Activated CD4-positive, alpha-beta T cell treated with anti-CD3 and anti-CD28 coated beads, Interleukin-2, Interleukin-4, amounts not matched to agents 100 ng/mL and 50 ng/mL, durations not matched to agents 16 hours and 8 hours (primary cell): ENCODE measurements around the gene SNED1.

Experiments
- DNase-seq: peaks from one replicate; pipeline ENCODE4 v3.0.0-alpha.2; 2020; ENCODE audit warnings: low spot score

Gene SNED1

DNA sequence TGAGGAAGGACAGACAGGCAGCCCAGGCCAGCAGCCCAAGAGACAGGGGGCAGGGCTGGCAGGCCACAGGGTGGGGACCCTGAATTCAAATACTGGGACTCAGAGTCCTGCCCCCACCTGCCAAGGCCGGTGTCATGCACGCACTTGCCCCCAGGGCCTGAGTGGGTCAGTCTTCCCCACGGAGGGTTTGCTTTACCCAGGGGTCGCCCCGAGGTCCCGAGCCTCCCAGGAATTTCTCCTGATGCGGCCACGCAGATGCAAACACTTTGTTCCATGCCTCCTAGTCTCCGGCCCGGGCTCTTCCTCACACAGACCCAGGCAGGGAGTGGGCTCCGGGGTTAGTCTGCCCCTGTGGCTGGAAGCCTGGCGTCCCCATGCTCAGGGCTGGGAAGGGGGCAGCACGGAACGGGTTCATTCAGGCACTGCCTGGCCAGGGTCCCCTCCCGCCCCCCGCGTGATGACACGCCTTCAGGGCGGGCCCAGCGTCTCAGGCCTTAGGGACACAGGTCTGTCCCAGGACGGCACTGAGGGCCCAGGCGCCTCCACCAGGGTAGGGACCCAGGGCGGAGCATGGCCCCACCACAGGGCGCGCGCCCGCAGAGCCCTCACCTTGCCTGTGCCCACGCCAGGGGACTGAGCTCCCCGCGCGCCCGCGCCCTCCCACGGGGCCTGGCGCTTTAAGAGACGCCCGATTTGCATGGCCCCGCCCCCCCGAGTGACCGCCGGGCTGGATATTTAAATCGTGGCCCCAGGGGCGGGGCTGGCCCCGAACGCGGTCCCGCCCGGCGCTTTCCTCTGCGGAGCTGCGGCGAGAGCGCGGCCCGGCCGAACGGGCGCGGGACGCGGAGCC, at the start of gene SNED1:
TSS of gene SNED1 (plus strand) at position 763 of the 850 bp plus-strand sequence. CDS start 220 bp downstream, outside the sequence.
- no peak for DNase-seq

DNA sequence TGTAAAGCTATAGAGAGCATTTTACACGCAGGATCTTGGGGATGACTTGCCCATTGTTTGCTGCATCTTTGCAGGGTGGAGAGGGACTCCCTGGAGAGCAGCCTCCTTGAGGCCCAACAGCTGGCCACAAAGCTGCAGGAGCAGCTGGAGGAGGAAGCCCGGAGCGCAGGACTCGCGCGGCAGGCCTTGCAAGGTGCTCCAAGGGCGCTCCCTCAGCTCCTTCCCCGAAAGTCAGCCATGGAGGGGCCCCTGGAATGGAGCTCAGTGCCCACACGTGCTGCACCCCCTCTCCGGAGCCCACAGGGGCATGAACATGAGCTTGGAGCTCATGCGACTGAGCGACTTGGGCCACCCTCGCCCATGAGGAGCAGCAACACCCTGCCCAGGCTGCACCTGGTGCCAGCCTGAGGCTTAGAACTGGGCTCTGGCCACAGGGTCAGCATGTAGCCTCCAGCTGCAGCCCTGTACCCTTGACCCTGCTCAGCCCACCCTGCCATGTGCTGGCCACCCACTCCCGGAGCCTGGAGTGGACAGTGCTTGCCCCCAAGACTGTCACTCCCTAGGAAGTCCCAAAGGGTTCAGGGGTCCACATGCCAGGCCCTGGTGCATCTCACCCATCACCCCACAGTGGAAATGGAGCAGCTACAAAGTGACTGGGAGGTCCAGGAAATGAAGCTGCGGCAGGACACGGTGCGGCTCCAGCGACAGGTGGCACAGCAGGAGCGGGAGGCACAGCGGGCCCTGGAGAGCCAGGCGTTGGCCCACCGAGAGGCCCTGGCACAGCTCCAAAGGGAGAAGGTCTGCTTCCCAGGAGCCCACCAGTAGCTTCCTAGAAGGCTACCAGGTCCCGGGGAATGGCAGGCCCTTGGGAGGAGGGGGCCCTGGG, 49.3 kb upstream of the SNED1 start:
- no peak for DNase-seq

DNA sequence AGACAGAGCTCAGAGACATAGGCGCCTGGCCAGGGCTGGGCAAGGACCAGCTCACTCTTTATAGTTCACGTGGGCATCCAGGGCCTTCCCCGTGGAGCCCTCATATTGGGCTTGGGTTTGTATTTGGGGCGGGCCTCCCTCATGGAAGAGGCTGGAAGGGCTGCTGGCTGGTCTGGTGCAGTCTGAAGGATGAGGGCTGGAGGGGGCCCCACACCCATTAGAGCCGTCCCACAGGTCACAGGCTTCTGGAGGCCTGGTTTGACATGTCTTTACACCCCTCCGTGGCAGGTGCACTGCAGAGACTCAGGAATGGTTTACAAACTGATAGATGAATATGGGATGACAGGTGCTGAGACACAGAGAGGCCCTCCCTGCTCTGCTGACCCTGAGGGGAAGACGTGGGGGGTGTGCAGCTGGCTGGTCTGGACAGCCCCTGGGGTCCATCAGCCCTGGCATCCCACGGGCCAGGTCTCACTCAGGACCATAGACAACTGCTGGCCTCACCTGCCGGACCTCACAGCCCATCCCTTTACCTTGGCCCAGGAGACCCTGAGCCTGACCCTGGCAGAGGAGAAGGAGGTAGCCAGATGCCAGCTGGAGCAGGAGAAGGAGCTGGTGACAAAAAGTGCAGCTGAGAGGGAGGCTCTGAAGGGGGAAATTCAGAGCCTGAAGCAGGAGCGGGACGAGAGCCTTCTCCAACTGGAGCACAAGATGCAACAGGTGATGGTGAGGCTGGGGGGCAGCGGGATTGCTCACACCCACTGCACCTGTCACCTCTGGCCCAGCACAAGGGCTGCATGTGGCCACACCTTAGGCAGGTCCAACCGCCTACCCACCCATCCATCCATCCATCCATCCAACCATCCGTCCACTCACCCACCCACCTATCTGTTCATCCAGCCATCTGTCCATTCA, 48.4 kb upstream of the SNED1 start:
- no peak for DNase-seq

DNA sequence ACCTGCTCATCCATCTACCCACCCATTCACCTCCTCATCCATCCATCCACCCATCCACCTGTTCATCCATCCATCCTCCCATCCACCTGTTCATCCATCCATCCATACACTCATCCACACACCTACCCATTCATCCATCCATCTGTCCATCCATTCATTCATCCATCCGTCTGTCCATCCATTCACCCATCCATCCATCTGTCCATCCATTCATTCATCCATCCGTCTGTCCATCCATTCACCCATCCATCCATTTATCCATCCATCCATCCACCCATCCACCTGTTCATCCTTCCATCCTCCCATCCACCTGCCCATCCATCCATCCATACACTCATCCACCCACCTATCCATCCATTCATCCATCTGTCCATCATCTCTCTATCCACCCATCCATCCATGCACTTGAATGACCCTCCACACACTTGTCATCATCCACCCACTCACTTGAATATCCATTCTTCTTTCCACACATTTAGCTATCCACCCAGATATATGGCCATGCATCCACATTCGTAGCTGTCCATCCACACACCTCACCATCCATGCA, 47.3 kb upstream of the SNED1 start:
- no peak for DNase-seq

DNA sequence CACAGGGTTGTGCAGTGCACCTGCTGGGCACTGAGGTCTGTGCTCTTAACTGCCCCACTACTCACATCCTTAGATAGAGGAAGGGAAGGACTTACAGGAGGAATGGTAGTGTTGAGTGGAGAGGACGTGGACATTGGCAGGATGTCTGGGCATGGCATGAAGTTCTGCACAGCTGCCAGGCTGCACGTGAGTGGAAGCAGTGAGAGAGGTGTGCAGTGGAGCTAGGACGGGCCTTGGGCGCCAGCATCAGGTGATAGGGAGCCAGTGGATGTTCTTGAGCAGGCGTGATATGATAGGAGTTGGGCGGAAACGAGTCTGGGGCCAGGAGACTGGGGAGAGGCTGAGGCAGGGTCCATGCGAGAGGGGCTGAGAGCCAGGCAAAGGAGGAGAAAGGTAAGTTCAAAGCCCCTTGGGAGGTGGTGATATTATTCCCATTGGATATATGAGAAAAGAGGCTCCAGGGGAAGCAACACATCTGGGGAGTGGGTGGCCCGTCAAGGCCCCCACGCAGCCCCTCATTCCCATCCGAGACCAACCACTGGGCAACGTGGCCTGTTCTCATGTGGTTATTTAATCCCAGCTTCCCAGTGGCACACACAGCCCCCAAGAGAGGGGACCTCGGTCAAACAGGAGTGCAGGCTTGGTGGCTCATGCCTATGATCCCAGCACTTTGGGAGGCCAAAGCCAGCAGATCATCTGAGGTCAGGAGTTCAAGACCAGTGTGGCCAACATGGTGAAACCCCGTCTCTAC, 45.7 kb upstream of the SNED1 start:
- no peak for DNase-seq

DNA sequence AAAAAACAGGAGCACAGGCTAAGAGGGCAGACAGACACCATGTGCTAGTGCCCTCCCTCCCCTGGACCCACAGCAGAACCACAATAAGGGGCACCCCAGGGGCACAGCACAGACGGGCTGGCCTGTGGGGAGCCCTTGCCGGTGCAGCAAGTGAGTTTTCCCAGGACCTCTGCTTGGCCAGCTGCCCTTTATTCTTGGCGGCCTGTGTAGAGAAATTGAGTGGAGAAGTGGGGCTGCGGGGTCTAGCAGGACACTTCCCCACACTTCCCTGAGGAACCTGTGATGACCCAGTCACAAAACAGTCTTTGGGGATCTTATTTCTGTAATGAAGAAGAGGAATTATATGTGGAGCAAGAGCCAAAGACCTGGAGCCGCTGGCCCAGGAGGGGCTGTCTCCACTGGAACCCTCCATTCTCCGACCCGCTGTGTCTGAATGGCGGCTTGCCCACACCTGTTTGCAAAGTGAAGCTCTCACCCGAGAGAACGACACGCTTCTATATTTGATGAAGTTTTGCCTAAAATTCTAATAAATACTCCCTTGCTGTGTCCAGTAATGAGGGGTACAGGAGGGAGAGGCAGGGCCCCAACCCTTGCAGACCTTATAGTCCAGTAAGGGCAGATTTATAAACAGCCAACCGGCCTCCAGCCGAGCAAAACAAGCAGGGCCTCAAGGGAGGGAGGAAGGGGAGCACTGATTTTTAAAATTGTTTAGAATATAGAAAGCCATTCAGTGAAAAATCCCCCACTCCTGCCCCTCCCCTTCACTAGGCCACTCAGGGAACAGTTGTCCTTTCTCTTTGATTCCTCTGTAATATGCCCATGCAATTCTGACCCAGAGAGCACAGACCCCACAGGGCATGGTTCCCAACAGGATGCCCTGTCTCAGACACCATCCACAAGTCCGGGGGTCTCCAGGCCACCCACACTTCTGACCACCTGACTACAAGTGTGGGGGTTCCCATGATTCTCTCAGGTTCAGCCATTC, 44.7 kb upstream of the SNED1 start:
- no peak for DNase-seq

DNA sequence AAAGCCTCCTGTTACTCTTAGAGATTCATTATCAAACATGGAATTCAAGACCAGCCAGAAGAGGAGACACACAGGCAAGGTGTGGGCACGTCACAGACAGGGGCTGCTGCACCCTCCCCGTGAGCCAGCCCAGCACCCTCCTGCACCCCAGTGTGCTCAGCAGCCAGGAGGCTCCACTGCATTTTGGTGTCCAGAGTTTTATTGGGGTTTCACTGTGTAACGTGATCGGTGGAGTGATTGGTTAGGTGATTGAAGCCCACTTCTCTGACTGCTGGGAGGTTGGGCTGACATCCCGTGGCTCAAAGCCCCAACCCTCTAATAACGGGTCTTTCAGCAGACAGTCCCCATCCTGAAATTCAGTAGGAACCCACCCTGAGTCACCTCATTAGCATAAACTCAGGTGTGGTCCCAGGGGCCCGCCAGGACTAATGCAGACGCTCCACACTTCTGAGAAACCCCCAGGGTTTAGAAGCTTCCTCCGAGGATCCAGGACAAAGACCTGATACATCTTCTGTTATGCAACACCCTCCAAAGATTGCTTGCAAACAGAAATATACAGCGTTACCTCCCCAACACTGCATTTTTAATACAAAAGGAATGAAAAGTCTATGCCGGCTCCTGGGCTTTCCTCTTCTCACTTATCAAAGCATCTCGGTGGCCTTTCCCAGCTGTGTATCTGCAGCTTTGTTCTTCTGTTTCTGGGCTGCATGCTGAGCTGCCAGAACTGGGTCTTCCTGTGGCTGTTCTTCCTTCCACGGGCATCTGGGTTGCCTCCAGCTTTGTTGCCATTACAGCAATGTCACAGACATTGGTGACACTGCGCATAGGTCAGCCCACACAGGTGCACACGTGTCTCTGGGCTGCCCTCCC, 43.7 kb upstream of the SNED1 start:
- DNase-seq = no peak

DNA sequence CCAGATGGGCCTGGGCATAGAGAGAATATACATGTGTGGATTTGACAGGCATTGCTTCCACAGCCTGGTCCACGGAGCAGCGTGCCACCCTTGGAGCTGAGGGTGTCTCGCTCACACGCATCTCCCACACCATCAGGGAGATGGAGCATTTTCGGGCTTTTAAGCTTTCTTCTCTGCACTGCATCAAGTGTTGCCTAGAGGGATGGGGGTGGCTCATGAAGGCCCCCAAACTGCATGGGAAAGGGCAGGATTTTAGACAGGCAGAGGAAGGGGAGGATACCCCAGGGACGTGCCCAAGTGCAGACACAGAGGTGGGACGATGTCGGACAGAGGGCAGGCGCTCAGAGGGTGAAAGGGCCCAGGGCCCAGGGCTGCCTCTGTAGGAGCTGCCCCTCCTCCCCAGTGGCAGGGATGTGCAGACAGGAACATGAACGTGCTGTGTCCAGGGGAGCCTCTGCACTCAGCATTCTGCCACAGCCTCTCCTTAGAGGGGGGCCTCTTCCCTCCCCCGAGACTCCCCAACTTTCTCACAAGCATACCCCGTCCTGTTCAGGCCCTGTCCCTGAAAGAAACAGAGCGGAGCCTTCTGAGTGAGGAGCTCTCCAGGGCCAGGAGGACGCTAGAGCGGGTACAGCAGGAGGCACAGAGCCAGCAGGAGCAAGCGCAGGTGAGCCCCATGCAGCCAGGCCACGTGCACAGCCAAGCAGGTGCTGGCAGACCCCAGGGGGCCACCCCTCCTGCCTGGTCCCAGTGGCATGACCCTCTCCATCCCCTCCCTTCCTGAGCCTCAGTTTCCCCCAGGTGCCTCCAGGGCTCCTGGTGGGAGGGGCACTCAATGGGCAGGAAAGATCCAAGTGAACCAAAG, 42.9 kb upstream of the SNED1 start:
- no peak for DNase-seq

DNA sequence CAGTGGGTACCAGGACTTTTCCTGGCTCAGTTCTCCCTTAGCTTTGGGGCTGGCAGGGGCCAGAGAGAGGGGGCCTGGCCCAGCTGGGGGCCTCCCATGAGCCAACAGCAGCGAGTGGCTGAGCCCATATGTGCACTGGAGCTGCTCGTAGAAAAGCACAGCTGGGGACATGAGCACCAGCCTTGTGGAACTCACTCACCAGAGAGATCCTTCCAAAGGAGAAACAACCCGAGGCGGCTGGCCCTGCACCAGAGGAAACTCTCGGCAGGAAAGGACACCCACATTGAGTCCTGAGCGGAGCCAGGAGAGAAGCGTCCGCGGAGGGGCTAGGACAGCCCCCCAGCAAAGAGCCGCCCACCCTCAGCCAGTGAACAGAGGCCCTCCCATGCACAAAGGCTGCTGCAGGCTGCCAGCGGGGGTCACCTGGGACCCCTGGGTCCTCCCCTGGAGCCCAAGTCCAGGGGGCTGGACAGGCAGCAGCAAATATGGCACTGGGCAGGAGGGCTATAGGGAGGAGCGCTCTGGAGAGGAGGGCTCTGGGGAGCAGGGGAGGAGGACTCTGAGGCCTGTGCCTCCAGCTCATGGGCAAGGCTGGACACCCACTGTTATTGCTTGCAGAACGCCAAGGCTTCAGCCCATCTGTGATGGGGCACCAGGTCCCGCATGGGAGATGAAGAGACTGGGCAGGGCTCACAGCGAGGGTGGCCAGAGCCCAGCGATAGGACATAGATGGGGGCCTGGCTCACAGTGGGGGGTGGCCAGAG, 42.1 kb upstream of the SNED1 start:
- DNase-seq = no peak

DNA sequence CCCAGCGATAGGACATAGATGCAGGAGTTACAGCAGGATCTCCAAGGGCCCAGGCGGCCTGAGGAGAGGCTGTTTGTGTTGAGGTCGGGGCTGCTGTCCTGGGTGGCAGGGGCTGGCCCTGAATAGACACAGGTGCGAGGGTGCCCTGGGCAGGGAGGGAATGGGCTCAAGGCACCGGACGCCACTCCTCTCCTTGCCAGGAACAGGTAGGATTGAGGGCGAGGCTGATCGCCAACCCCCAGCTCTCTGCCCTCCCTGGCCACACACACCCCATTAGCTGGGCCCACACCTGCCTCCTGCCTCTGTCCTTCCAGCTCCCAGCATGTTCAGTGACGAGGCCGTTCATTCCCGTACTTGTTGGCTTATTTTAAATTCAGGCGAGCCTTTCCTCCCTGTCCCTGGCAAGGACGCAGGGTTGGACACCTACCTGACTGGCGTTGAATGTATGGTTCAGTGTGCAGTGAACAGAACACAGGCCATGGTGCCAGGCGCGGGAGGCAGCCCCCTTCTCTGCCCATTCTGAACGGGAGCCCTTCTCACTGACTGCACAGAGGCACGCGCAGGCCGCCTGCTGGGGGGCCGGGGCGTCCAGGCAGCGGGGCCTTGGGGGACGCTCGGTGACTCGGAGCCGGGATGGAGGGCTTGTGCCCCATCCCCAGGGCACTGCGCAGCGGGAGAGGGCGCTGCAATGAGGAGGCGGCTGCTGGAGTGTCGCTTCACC, 41.3 kb upstream of the SNED1 start:
- no peak for DNase-seq

DNA sequence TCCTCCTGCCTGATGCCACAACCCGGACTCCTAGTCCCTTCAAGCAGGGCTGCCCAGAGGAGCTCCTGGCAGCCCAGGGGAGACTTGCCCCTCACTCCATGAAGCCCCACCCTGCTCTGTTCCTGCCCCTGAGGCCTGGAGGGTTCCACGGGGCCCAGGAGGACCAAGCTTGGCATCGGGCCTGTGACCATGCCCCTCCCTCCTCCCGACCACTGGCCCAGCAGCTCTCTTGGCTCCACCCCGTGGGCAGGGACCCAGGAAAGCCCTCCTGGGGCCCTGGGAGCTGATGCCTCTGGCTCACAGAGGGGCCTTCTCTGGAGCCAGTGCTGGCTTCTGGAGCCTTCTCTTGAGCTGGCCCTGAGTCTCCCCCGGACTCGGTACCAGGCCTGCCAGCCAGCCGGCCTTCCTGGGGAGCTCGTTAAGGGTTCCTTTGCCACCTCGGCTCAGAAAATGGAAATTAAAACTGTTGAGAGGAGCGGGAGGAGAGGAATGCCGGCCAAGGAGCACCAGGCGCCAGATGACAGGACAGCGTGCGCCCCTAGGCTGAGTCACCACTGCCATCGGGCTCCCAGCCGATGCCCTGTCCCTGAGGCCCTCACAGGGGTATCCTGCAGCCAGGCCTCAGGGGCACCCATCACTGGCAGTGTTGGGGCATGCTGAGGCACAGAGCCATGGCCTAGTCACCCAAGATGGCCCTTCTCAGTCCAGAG, 40.6 kb upstream of the SNED1 start:
- DNase-seq = no peak

DNA sequence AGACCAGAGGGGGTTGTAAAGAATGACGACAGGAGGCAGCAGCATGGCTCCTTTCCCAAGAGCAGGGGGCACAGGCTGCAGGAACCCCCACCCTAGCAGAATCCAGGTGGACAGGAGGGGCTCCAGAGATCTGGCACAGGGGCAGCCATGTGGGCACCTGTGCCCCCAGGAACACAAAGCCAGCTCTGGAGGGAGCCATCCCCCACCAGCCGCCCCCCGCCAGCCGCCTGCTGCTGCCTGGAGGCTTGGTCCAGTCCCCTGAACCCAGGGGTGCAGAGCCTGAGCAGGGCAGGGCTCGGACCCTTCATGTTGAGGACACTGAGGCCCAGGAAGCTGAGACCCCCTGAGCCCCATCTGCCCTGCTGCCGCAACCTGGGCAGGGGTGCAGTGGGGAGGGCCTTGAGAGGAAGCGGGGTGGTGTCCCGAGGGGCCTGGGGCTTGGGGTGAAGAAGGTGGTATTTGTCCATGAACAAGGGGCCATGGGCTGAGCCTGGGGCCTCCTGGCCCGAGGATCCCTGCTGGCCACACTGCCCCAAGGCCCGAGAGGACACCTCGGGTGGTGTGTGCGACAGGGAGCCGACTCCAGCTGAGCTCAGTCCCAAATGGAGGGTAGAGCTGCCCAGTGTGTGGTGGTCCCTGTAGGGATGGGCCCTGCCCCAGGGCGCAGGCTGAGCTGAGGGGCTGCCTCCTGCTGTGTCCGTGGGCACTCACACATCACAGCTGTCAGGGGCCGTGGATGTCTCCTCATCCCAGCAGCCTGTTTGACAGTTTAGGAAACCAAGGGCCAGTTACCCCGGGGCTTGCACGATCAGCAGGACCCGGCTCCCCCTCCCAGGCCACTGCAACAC, 39.8 kb upstream of the SNED1 start:
- no peak for DNase-seq

DNA sequence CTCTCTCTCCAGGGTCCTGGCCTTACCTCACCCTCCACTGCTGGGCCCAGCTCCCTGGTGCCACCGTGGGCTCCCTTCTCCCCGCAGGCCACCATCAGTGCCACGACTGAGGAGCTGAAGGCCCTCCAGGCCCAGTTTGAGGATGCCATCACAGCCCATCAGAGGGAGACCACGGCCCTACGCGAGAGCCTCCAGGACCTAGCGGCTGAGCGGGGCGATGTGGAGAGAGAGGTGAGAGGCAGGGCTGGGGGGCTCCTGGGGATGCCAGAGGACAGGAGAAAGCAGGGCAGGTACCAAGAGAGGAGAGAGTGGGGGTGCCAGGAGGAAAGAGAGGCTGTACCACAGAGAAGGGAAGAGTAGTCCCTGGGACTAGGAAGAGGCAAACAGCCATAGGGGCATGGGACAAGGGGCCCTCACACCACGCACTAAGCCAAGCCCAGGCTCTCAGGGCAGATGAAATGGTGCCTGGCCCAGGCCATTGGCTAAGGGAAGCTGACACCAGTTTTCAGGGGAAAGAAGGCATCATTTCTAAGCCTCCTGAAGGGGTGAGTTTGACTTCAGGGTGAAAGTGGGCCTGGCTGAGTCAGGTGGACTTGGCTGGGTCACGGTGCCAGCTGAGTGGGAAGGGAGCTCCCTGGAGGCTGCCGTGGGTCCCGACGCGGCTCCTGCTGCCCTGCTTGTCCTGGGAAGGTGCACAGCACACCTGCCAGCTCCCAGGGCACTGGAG, 39.0 kb upstream of the SNED1 start:
- DNase-seq = no peak

DNA sequence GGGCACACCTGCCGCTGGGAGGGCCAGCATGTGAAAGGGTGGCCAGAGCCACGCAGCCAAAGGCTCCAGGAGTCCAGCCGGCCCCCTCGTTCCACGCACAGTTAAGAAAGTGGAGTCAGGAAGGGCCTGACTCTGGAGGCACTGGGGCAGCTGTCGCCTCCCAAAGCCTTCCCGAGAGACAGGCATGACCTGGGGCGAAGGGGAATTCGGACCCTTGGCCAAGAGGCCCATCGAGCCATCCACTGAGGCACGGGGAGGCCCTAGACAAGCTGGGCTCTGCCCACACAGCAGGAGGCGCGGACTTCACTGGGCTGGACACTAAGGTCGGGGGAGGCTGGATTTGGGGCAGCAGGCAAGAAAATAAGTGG, 38.5 kb upstream of the SNED1 start:
- DNase-seq = no peak
